ENCODE data around the gene TEX29.

The TEX29 gene

GRCh38 chr13:111387945-111388600, 67.6 kb downstream of the TEX29 start:
- no peak for TF ChIP-seq POLR2A (IDR thresholded peaks at IDR 0.05; ENCODE audit: extremely low read depth, insufficient read length)
- no peak for TF ChIP-seq MYC (IDR thresholded peaks at IDR 0.05; ENCODE audit: low read depth, low read length)
- TF ChIP-seq MAX (IDR thresholded peaks at IDR 0.05; ENCODE audit: low read depth, low read length), result no peak
- no peak for TF ChIP-seq CTCF (IDR thresholded peaks at IDR 0.05; ENCODE audit: low read depth, low read length)
- DNase-seq (ENCODE audit: low read depth), result no peak
- H3K4me3 ChIP-seq (ENCODE audit: low read depth, low read length), result no peak overlapping the region

- DNase-seq (ENCODE audit: low read depth), result no peak
- H3K4me3 ChIP-seq (ENCODE audit: low read depth, low read length), result no peak overlapping the region
- TF ChIP-seq MYC (IDR thresholded peaks at IDR 0.05; ENCODE audit: low read depth, low read length) (no peak), MAX (IDR thresholded peaks at IDR 0.05; ENCODE audit: low read depth, low read length) (no peak), CTCF (IDR thresholded peaks at IDR 0.05; ENCODE audit: low read depth, low read length) (no peak), POLR2A (IDR thresholded peaks at IDR 0.05; ENCODE audit: extremely low read depth, insufficient read length) (no peak)
Measured at GRCh38 chr13:111388851-111389500, 68.5 kb downstream of the TEX29 start.

- TF ChIP-seq CTCF (IDR thresholded peaks at IDR 0.05; ENCODE audit: low read depth, low read length) (no peak), MAX (IDR thresholded peaks at IDR 0.05; ENCODE audit: low read depth, low read length) (0 out of 2 replicates have a peak, but pooled peaks have one; percentile 36)
- no peak for DNase-seq (ENCODE audit: low read depth)
- no peak overlapping the region for H3K4me3 ChIP-seq (ENCODE audit: low read depth, low read length)
Measured at GRCh38 chr13:111389621-111390521, 69.4 kb downstream of the TEX29 start.

- TF ChIP-seq CTCF (IDR thresholded peaks at IDR 0.05; ENCODE audit: low read depth, low read length) (no peak), POLR2A (IDR thresholded peaks at IDR 0.05; ENCODE audit: extremely low read depth, insufficient read length) (no peak), MYC (IDR thresholded peaks at IDR 0.05; ENCODE audit: low read depth, low read length) (no peak), MAX (IDR thresholded peaks at IDR 0.05; ENCODE audit: low read depth, low read length) (no peak)
- no peak overlapping the region for H3K4me3 ChIP-seq (ENCODE audit: low read depth, low read length)
- DNase-seq (ENCODE audit: low read depth), result no peak
Measured at GRCh38 chr13:111390522-111391270, 70.3 kb downstream of the TEX29 start.

GRCh38 chr13:111392486-111392885, 72.0 kb downstream of the TEX29 start:
- no peak for DNase-seq (ENCODE audit: low read depth)
- no peak for TF ChIP-seq MYC (IDR thresholded peaks at IDR 0.05; ENCODE audit: low read depth, low read length)
- no peak overlapping the region for H3K4me3 ChIP-seq (ENCODE audit: low read depth, low read length)

Measured in NB4 (cell line).